Amniotic epithelial cell (primary cell): ENCODE measurements around the gene DGKI.
"Not testable (repeated sequence)": the region's sequence is repeated elsewhere in the genome, so short reads cannot be mapped to it uniquely, and the experiment has no call there.

Experiments
- DNase-seq: peaks from one replicate; pipeline ENCODE4 v3.0.0-alpha.2; 2010; ENCODE audit warnings: low read depth

Gene DGKI

GRCh38 chr7:137835486-137836112, 11.2 kb downstream of the DGKI start:
- DNase-seq: no peak

GRCh38 chr7:137834552-137834951, 12.2 kb downstream of the DGKI start:
- DNase-seq: no peak

DNA sequence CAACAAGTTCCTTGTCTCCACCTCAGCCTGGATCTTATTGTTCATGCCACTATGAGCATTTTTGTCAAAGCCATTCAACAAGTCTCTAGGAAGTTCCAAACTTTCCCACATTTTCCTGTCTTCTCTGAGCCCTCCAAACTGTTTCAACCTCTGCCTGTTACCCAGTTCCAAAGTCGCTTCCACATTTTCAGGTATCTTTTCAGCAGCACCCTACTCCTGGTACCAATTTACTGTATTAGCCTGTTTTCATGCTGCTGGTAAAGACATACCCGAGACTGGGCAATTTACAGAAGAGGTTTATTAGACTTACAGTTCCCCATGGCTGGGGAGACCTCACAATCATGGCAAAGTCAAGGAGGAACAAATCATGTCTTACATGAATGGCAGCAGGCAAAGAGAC, 13.8 kb downstream of the DGKI start:
- not testable (repeated sequence) for DNase-seq

DNA sequence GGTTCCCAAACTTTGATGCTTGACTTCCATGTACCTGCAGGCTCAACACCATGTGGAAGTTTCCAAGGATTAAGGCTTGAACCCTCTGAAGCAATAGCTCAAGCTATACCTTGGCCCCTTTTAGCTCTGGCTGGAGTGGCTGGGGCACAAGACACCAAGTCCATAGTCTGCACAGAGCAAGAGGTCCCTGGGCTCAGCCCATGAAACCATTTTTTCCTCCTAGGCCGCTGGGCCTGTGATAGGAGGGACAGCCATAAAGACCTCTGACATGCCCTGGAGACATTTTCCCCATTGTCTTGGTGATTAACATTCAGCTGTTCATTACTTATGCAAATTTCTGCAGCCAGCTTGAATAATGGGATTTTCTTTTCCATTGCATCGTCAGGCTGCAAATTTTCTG, 14.4 kb downstream of the DGKI start:
- DNase-seq: no peak

DNA sequence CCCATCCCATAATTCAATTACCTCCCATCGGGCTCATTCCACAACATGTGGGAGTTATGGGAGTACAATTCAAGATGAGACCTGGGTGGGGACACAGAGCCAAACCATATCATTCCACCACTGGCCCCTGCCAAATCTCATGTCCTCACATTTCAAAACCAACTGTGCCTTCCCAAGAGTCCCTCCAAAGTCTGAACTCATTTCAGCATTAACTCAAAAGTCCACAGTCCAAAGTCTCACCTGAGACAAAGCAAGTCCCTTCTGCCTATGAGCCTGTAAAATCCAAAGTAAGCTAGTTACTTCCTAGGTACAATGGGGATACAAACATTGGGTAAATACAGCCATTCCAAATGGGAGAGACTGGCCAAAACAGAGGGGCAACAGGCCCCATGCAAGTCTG, 15.2 kb downstream of the DGKI start:
- not testable (repeated sequence) for DNase-seq

GRCh38 chr7:137829337-137829992, 17.3 kb downstream of the DGKI start:
- no peak for DNase-seq

DNA sequence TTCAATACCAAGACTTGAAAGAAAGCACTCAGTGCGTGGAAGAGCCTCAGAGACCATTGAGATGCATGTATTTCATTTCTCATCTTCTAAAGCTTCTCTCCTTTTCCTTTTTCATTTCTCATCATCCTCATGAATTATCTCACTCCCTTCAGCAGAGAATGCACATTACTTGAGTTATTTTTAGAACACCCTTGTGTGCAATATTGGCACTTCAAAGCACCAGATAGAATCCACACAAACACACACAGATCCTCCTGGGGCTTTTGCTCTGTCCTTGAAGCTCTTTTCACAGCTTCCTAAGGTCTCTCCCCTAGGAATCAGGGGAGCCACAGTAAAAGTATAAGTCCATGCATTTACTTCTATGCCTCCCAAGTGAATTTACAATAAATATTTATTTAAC, 18.3 kb downstream of the DGKI start:
- no peak for DNase-seq

DNA sequence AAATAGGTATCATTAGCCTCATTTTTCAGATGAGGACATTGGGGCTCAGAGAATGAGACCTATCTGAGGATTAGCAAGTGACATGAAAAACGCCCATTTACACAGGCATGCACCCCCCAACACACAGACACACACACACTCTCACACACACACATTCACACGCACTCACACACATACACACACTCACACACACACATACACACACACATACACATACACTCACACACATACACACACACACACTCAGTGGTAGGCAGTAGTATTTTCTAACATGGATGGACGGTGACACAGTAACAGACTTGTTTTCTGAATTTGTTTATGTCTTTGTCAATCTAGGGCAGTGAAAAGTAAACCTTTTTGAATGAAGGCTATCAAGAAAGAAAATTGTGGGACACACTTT, 21.3 kb downstream of the DGKI start:
- no peak for DNase-seq

DNA sequence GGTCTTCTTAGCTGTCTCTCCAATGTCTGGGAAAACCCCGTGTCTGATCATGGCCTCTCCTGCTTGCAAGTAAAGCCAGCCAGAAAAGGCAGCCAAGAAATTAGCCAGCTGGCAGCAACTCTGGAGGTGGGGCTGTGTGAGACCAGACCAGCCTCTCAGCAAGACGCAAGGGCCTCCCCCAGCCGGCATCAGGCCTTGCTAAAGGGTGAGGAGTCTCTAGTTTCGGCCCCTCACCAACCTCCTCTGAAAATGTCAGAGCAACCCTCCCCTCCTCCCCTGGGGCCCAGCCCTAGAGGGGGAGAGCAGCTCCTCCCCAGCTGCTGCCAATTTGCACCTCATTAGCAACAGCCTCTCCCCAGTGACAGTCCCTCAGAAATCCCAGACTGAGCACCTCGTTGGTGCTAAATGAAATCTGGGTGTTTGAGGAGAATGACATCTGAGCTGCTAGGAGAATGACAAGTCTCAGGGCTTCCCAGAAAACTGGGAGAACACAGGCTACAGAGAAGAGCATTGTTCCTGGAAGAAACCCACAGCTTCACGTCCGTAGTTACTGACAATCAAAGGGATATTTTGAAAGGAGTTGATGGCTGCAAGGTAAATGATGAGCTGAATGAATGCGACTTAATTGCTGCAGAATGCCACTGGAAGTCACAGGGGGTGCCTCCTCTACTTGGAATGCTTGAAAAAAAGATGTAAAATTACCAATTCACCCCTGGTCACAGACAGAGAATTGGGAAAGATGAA, 25.9 kb downstream of the DGKI start:
- DNase-seq: peak; percentile 39

DNA sequence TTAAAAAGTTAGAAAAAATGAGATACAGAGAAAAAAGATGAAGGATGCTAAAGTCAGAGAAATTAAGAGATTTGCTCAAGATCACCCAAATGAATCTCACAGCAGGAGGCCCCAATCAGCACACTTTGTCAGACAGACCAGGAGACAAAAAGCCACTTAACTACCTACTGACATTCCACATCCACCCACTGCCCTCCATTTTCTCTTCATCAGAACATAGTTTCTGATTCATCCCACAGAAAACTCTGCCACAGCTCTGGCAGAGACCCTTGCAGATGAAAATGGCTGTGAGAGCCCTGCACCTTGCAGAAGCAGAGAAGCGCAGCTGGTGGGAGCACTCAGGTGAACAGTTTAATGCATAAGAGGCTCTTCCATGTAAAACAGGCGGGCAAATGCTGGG, 26.6 kb downstream of the DGKI start:
- DNase-seq: no peak

DNA sequence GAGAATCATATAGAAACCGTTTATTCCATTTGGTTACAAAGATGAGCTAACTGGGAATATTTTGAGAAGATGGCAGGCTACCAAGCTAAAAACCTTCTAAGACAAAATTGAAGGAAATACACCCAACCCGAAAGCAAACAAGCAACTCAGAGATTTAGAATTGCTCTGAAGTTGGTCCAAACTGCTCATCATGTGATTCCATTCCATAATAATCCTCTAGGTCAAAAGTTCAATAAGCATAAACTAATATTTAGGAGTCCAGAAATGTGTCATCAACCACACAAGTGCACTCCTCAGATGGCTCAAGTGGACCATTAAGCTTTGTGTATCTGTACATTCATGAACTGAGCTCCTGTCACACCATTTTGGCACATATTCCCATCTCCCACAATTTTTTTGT, 28.7 kb downstream of the DGKI start:
- peak; percentile 75 for DNase-seq

- peak; percentile 26 for DNase-seq
Measured at GRCh38 chr7:137816696-137817320, 30.0 kb downstream of the DGKI start.

DNA sequence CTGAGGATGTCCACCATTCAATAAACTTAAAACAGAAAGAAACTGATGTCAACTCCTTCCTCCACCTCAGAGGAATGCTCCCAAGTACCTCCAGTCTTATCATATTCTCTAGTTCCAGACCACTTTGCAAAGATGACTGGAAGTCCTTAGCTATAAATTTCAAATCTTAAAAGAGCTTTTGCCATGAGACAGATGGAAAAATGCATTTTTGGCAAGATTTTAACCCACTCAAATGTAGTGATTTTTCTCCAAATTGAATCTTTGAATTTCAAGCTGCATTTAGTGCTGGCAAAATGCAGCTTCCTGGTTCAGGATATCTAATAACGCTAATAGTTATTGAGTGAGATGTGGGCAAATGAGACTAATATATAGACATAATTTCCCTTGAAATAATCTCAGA, 33.2 kb downstream of the DGKI start:
- DNase-seq: no peak

DNA sequence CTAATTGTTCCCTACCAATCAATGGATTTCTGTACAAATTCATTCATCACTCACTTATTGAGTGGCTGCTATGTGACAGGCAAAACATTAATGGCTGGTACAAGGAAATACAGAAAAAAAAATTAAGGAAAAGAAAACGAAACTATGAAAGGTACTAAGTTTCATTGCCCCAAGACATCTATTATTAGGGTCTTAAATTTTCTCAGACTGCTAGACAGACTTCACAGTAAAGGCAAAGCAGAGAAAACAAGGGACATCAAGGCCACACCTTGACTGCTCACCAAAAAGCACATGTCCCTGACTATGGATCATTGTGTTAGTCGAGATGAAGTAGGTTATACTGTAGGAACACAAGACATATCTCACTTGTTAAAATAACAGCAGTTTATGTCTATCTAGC, 36.5 kb downstream of the DGKI start:
- no peak for DNase-seq

DNA sequence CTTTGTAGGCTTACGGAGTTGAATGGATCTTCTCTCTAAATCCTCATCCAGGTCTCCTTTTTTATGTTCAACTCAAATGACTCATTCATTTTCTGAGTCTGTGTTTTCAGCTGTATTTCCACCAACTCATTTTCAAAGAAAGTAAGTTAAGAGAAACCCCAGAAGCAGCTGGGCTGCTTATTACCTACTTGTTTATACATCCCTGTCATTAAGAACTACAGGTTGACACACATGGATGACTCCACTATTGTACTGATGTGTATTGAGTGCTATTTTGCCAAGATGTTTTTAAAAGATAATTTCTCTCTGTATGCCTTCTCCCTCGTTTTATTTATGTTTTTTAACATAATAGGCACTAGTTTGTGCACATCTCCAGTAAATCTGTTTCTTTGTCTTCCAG, 41.9 kb downstream of the DGKI start:
- no peak for DNase-seq

- DNase-seq: no peak
Measured at GRCh38 chr7:137801491-137801890, 45.3 kb downstream of the DGKI start.

- peak; percentile 26 for DNase-seq
Measured at GRCh38 chr7:137801003-137801402, 45.8 kb downstream of the DGKI start.

- no peak for DNase-seq
Measured at GRCh38 chr7:137798073-137798763, 48.6 kb downstream of the DGKI start.

DNA sequence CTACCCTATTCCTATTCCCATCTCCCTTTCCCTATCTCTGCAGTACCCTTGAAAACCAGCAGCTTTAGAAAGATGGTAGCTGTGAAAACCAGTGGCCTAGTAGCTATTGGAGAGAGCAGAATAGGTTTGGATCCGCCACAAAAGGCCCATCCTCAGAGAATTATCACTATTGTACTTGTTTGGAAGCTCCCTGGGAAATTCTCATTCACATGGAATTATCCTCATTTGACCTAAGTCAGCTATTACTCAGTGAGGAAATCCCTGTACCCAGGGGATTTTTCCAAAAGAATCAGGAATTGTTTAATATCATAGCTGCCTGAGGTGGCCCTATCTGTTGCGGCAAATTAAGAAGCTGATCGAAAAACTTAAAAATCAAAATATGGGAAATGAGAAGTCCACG, 51.6 kb downstream of the DGKI start:
- no peak for DNase-seq

DNA sequence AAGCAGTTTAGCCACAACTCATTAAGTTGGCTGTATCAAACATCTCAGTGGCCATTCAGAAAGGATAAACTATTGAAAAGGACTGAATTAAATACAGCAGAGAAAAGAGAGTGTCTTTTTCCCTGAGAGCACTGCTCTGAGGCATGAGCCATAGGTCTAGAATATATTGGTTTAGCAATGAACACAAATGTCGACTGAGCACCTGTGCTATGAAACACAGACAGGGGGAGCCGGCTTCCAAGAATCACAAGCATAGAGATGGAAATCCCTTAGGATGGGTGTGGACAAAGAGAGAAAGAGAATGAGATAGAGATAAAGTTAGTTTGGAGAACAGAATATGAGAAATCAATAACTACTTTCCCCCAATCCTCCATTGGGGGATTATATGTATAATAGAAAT, 54.8 kb downstream of the DGKI start:
- no peak for DNase-seq

- no peak for DNase-seq
Measured at GRCh38 chr7:137790828-137791227, 55.9 kb downstream of the DGKI start.

DNA sequence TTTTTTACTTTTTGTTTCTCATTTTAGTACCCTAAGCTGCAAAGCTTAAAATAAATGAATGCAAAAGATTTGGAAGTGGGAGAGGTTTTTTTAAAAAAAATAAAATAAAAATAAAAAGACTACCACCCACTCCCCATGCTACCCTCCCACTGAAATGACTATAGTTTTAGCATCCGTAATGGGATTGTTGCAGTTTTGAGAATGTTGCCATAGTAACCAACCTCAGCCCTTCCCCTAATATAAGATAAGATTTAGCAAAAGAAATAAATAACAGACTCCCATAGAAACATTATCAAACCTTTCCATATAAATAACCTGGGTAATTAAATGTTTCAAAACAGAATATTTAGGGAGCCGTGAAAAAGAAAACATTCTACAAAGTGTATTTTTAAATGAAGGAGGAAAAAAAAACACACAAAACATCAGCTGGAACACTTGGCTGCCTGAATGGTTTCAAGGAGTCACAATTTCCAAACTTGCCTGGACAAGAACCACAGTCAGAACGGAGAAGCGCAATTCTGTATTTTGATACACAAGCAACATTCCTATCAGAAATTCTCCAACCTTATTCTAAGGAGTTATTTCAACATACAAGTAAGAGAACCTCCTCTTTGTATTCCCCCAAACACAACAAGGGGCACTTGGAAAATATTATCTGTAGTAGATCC, 57.4 kb downstream of the DGKI start:
- no peak for DNase-seq
